CD14-positive monocyte (primary cell): ENCODE results near the gene TRAPPC2. TPM values are rescaled to one million over a fixed set of nuclear protein-coding genes. Genes with fewer than 3 reads are reported as not detected.
A peak's percentile ranks its signal among the peaks of the same experiment; 100 is the strongest.

Experiments
- DNase-seq, 3 donors: peaks; one replicate each; pipeline ENCODE4 v3.0.0-alpha.2; 2011 to 2022
- H2AFZ ChIP-seq: 2 replicates; pipeline ENCODE4 v1.6.0; 2012; ENCODE audit warnings: mild to moderate bottlenecking, low read depth, low read length, inconsistent platforms; ENCODE audit not compliant: insufficient read depth, poor library complexity, severe bottlenecking
- H3K27ac ChIP-seq, 2 donors: 1 replicate in 1 of 2; 2 replicates in 1 of 2; pipeline ENCODE4 v1.5.1; 2012 to 2013; ENCODE audit warnings: low read length in 2 of 2, control low read depth in 1 of 2, inconsistent platforms in 1 of 2, low read depth in 1 of 2, mild to moderate bottlenecking in 1 of 2
- H3K27me3 ChIP-seq, 2 donors: one replicate each; pipeline versions ENCODE4 v1.6.0 to v1.6.1; 2011 to 2013; ENCODE audit warnings: low read length in 2 of 2; ENCODE audit not compliant: control insufficient read depth in 2 of 2, insufficient read depth in 2 of 2
- H3K36me3 ChIP-seq, 2 donors: replicated peaks in 1 of 2; 1 replicate in 1 of 2; 2 replicates in 1 of 2; pipeline versions ENCODE4 v1.5.1 to v1.6.1; 2012 to 2013; ENCODE audit warnings: low read length in 2 of 2, control low read depth in 1 of 2, inconsistent platforms in 1 of 2, mild to moderate bottlenecking in 1 of 2; ENCODE audit not compliant: insufficient read depth in 2 of 2, control insufficient read depth in 1 of 2
- H3K4me1 ChIP-seq, 2 donors: 1 replicate in 1 of 2; 2 replicates in 1 of 2; pipeline versions ENCODE4 v1.5.1 to v1.6.1; 2012 to 2013; ENCODE audit warnings: low read length in 2 of 2, control low read depth in 1 of 2, inconsistent platforms in 1 of 2, mild to moderate bottlenecking in 1 of 2, moderate library complexity in 1 of 2; ENCODE audit not compliant: insufficient read depth in 2 of 2, control insufficient read depth in 1 of 2
- H3K4me2 ChIP-seq: replicated peaks from 2 replicates; pipeline ENCODE3; 2012; ENCODE audit warnings: low read length, moderate library complexity, mild to moderate bottlenecking; ENCODE audit not compliant: poor library complexity, severe bottlenecking; ENCODE audit errors: extremely low read depth
- H3K4me3 ChIP-seq, 3 experiments: fragments of 200-600 bp in 1 of 3; sonication (generic) in 1 of 3; replicated peaks in 1 of 3; 1 replicate in 2 of 3; 2 replicates in 1 of 3; pipeline ENCODE4 v1.5.1; 2011 to 2013; ENCODE audit warnings: low read length in 3 of 3, mild to moderate bottlenecking in 3 of 3, control low read depth in 2 of 3, low read depth in 2 of 3, inconsistent platforms in 1 of 3, moderate library complexity in 1 of 3
- H3K79me2 ChIP-seq: 2 replicates; pipeline ENCODE4 v1.6.0; 2012; ENCODE audit warnings: mild to moderate bottlenecking, control low read depth, inconsistent platforms, low read length, moderate library complexity; ENCODE audit not compliant: insufficient read depth
- H3K9ac ChIP-seq: 2 replicates; pipeline ENCODE4 v1.6.0; 2017; ENCODE audit warnings: low read length, mild to moderate bottlenecking; ENCODE audit not compliant: insufficient read depth, poor library complexity, severe bottlenecking
- H3K9me3 ChIP-seq, 2 donors: replicated peaks in 1 of 2; 1 replicate in 1 of 2; 2 replicates in 1 of 2; pipeline versions ENCODE4 v1.5.1 to v1.6.1; 2012 to 2013; ENCODE audit warnings: low read length in 2 of 2, control low read depth in 1 of 2; ENCODE audit not compliant: control insufficient read depth in 1 of 2, insufficient read depth in 1 of 2
- H4K20me1 ChIP-seq: 2 replicates; pipeline ENCODE4 v1.6.0; 2012; ENCODE audit warnings: mild to moderate bottlenecking, low read length, control low read depth, moderate library complexity; ENCODE audit not compliant: insufficient read depth
- H3K27ac Mint-ChIP-seq, 7 donors: one replicate each; pipeline ENCODE4 v1.8.0; 2020; ENCODE audit warnings: mild to moderate bottlenecking in 7 of 7, mixed read lengths in 7 of 7, moderate library complexity in 6 of 7, inconsistent platforms in 2 of 7
- H3K27me3 Mint-ChIP-seq, 3 donors: one replicate each; pipeline ENCODE4 v1.8.0; 2021 to 2022; ENCODE audit warnings: low read depth in 3 of 3, mild to moderate bottlenecking in 3 of 3, mixed read lengths in 3 of 3, moderate library complexity in 3 of 3, inconsistent platforms in 1 of 3
- H3K36me3 Mint-ChIP-seq, 2 donors: one replicate each; pipeline ENCODE4 v1.8.0; 2020; ENCODE audit warnings: mixed read lengths in 2 of 2, inconsistent platforms in 1 of 2, mild to moderate bottlenecking in 1 of 2
- H3K4me1 Mint-ChIP-seq: one replicate; pipeline ENCODE4 v1.8.0; 2020; ENCODE audit warnings: mild to moderate bottlenecking, mixed read lengths
- H3K4me3 Mint-ChIP-seq, 2 donors: one replicate each; pipeline ENCODE4 v1.8.0; 2020; ENCODE audit warnings: mild to moderate bottlenecking in 2 of 2, mixed read lengths in 2 of 2, moderate library complexity in 1 of 2
- H3K9me3 Mint-ChIP-seq, 7 donors: one replicate each; pipeline ENCODE4 v1.8.0; 2020 to 2022; ENCODE audit warnings: mixed read lengths in 7 of 7, mild to moderate bottlenecking in 6 of 7, moderate library complexity in 6 of 7, inconsistent platforms in 2 of 7
- CTCF ChIP-seq: fragments of 200-600 bp; IDR thresholded peaks from one replicate; pipeline ENCODE4 v1.8.0; 2022; ENCODE audit warnings: antibody characterized with exemption, mild to moderate bottlenecking
- WGBS: methylation state at CpG from one replicate; pipeline ENCODE4 v1.1.5; 2013; ENCODE audit warnings: missing lambda C conversion rate; ENCODE audit not compliant: insufficient coverage; 5-methylcytosine and 5-hydroxymethylcytosine counted together
- intact Hi-C, 2 donors: fragments of 100-400 bp; cut with micrococcal nuclease; formaldehyde crosslinking; loops; one replicate each; pipeline versions ENCODE4 v1.15.0 to v1.15.1; 2023
- polyA plus RNA-seq, 3 donors: library from polyadenylated mRNA; depleted of rRNA in 1 of 3; unstranded in 2 of 3; stranded (reverse) in 1 of 3; fragments of 300-500 nt in 2 of 3; fragments of >200 nt in 1 of 3; fragmentation: Illumina TruSeq in 2 of 3; gene quantifications; 1 replicate in 2 of 3; 2 replicates in 1 of 3; pipeline ENCODE4 v1.2.3, GENCODE V29; 2012 to 2021

The TRAPPC2 gene
- polyA plus RNA-seq, 3 donors = 10.6 to 18.3 (median 12.2) TPM

GRCh38 chrX:13695601-13696115 is 38.8 kb downstream of the TRAPPC2 start:
- Mint-ChIP-seq H3K27ac (peak overlapping the region in 6 of 7 donors; percentile 5 to 59 (median 25)), H3K4me3 (no peak overlapping the region), H3K27me3 (peaks cover 0 to 13% (median 1%) of the 10 kb centered on the region in 3 donors), H3K4me1 (peaks cover 73% of the 10 kb centered on the region), H3K36me3 (peaks cover 0 to 3% of the 10 kb centered on the region in 2 donors), H3K9me3 (peaks cover 0 to 2% (median 0%) of the 10 kb centered on the region in 7 donors)
- Histone ChIP-seq H3K36me3 (no peaks in the 10 kb centered on the region), H3K9ac (no peak overlapping the region), H3K27me3 (no peaks in the 10 kb centered on the region), H3K27ac (no peak overlapping the region), H3K4me2 (no peak overlapping the region), H4K20me1 (peaks cover 80% of the 10 kb centered on the region), H2AFZ (no peak overlapping the region), H3K4me1 (peaks cover 82 to 83% of the 10 kb centered on the region in 2 donors), H3K9me3 (no peaks in the 10 kb centered on the region), H3K4me3 (no peak overlapping the region), H3K79me2 (peaks cover 99% of the 10 kb centered on the region)
- 0% methylated on average over 1 of the region's 4 CpGs for WGBS
- intact Hi-C loops = loop anchor here (5.0 to 10.0 kb wide), 2 partner anchors 37 to 1179 kb away; partner anchors contain the start of genes FANCB (in 1 of the 2), MOSPD2 (in 1 of the 2), OFD1 (in 1 of the 2) and TRAPPC2 (in 1 of the 2)
- DNase-seq = no peak
- no peak for TF ChIP-seq CTCF

- Mint-ChIP-seq H3K27ac (peak overlapping the region in 5 of 7 donors; percentile 0 to 59 (median 31)), H3K36me3 (peaks cover 0 to 3% of the 10 kb centered on the region in 2 donors), H3K4me1 (peaks cover 75% of the 10 kb centered on the region), H3K4me3 (no peak overlapping the region), H3K9me3 (peaks cover 0 to 2% (median 0%) of the 10 kb centered on the region in 7 donors), H3K27me3 (peaks cover 0 to 20% (median 1%) of the 10 kb centered on the region in 3 donors)
- intact Hi-C loops = loop anchor here (5.0 to 10.0 kb wide), 3 partner anchors 37 to 1180 kb away; partner anchors contain the start of genes FANCB (in 1 of the 2), MOSPD2 (in 1 of the 2), OFD1 (in 1 of the 2) and TCEANC (in 1 of the 2)
- Histone ChIP-seq H3K4me2 (no peak overlapping the region), H3K9me3 (no peaks in the 10 kb centered on the region), H3K4me1 (peaks cover 88% of the 10 kb centered on the region in 2 donors), H3K36me3 (no peaks in the 10 kb centered on the region), H3K9ac (no peak overlapping the region), H3K79me2 (peaks cover 99% of the 10 kb centered on the region), H3K27ac (peak overlapping the region in 1 of 2 donors; percentile 45), H2AFZ (no peak overlapping the region), H3K4me3 (no peak overlapping the region), H3K27me3 (peaks cover 0 to 6% of the 10 kb centered on the region in 2 donors), H4K20me1 (peaks cover 74% of the 10 kb centered on the region)
- DNase-seq = no peak
- no peak for TF ChIP-seq CTCF
- 82% methylated on average over 2 of the region's 8 CpGs for WGBS
Observed at GRCh38 chrX:13694983-13695382, 39.4 kb downstream of the TRAPPC2 start.
